GM21619 (cell line): Measurements from ENCODE around the gene TOP3A.

Experiments used
- ATAC-seq: cut with Tn5 transposase; IDR thresholded peaks from one replicate; pipeline ENCODE4 v1.9.1; 2021; ENCODE audit not compliant: unreplicated experiment

The TOP3A gene

DNA sequence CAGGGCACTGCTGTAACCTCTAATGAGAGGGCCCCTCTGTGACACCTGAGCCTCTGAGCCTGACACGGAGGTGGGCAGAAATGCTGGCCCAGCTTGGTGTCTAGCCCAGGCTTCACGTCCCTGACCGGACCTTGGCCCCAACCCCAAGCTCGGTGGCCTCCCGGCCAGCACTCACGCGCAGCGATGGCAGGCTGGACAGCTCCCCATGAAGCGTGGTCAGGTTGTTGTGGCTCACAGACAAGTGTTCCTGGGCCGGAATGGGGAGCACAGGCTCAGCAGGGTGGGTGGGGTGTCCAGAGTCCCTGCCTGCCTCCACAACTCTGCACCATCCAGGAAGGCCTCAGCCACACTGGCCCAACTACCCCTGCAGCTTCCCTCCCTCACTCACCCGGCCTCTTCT, 58.4 kb downstream of the TOP3A start:
- no peak for ATAC-seq

- no peak for ATAC-seq
Observed at GRCh38 chr17:18254888-18255649, 59.7 kb downstream of the TOP3A start.

DNA sequence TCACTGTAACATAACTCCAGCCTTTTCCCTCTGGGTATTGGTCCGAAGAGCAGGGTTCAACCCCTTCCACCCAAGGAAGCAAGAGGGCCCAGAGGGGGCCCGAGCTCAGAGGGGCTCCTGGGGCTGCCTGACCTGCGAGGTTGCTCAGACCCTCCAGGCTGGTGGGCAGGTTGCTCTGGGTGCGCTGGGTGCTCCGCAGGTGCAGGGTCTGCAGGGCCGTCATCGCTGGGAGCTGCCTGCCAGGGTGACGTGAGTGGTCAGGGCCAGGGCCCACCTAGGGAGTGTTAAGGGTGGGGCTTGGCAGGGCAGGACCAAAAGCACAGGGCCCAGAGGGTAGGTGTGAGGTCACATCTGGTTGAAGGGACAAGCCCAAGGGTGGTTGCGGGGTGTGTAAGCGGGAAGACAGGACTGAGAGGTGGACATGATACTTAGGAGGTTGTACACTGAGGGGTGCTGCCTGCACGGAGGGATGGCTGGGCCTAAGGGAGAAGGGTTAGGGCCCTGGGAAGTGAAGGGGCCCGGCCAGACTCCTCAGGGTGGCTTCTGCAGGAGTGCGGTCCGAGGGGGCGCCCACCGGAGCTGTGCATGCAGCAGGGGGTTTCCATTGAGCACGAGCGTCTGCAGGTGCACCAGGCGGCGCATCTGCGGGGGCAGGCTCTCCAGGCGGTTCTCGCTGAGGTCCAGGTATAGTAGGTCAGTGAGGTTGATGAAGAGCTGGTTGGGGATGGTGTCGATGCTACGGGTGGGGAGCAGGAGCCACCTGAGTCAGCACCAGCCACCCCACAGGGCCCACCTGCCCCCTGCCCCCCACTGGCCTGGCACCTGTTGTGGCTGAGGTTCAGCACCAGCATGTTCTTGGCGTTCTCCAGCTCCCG, 60.6 kb downstream of the TOP3A start:
- ATAC-seq = no peak

DNA sequence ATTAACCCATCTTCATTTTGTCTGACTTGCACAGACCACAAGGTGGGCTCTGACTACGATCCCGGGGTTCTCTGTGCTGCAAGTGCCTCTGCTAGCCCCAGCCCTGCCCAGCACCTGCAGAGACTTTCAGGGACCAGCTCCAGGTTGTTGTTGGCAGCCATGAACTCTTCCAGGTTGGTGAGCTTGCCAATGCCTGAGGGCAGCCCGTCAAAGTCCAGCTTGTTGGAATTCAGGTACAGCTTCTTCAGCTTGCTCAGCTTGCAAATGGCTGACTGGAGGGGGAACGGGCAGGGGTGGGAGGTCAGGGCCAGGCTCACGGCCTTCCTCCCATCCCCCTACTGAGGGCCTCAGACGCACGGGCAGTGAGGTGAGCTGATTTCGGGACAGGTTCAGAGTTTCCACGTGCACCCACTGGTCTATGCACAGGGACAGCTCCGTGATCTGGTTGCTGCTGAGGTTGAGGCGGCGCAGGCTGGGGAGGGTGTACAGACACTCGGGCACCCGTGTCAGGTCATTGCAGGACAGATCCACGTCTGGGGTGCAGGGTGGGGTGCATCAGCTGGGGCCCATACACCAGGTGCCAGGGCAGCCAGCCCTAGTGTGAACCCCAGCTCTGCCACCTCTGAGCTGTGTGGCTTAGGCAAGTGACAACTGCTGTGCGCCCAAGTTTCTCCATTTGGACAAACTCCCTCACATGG, 61.5 kb downstream of the TOP3A start:
- ATAC-seq = no peak

DNA sequence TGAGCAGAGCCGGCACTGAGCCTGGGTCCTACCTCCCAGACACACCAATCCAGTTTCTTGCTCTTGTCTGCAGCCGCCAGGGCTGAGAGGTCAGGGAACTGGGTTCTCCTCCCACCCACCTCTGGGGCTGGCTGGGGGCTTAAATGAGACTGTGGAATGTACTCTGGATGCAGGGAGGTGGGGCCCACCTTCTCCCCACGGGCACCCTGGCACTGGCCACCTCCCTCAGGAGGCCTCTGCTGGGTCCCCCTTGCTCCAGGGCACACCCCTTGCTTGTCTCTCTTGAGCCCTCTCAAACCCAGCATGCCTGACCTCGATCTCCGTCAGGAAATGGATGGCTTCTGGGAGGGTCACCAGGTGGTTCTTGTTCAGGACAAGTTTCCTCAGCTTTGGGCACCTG, 62.6 kb downstream of the TOP3A start:
- ATAC-seq = no peak

DNA sequence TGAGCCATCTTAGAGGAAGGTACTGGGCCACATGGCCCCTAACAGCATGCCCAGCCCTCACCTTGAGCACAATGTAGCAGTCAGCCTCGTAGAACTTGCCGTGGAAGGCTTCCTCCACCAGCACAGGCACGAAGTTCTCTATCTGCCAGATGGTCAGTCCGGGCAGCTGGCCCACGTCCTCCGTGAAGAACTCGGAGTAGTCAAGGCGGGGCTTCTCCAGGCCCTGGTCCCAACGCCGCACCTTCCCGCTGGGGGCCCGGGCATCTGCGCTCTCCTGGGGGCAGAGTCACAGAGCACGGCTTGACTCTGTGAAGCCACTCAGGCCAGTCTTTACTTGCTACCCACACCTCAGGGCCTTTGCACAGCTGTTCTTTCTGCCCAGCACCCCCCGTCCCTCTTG, 63.6 kb downstream of the TOP3A start:
- ATAC-seq = no peak

- ATAC-seq = no peak
Observed at GRCh38 chr17:18250708-18251107, 64.1 kb downstream of the TOP3A start.

DNA sequence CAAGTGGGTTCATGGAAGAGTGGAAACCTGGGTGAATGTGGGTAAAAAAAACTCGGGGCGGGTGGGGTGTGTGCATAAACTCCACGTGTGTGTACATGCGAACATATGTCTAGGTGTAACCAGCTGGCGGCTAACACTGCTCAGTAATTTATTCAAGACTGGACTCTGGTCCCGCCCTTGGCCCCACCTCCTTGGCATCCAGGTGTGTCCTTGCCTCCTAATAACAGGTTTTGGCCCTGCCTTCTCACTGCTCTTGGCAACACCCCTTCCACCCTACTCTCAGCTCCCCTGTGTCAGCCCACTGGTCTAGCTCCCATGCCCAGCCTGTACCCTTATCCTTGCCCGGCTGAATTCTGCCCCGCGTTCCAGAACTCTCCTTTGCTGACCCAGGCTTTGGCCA, 64.5 kb downstream of the TOP3A start:
- ATAC-seq = no peak

- no peak for ATAC-seq
Observed at GRCh38 chr17:18248811-18249210, 66.0 kb downstream of the TOP3A start.

DNA sequence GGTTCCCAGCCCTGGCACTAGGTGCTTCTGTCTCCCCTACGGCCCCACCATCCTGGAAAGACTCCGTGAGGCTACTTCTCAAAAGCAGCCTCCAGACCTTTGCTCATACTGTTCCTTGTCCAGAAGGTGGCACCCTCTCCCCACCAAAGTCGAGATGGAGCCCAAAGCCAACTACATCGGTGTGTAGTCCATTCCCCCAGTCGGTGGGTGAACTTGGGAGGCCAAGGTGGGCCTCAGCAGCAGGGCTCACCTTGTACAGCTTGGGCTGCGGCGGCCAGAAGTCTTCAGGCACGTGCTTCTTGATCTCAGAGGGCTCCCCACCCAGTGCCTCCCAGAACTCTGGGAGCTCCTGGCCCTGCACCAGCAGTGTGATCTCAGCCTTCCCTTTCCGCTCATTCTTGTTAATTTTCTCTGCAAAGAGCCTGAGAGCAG, 66.5 kb downstream of the TOP3A start:
- no peak for ATAC-seq

GRCh38 chr17:18247613-18248001, 67.2 kb downstream of the TOP3A start:
- no peak for ATAC-seq

- ATAC-seq = no peak
Observed at GRCh38 chr17:18246880-18247612, 67.7 kb downstream of the TOP3A start.

DNA sequence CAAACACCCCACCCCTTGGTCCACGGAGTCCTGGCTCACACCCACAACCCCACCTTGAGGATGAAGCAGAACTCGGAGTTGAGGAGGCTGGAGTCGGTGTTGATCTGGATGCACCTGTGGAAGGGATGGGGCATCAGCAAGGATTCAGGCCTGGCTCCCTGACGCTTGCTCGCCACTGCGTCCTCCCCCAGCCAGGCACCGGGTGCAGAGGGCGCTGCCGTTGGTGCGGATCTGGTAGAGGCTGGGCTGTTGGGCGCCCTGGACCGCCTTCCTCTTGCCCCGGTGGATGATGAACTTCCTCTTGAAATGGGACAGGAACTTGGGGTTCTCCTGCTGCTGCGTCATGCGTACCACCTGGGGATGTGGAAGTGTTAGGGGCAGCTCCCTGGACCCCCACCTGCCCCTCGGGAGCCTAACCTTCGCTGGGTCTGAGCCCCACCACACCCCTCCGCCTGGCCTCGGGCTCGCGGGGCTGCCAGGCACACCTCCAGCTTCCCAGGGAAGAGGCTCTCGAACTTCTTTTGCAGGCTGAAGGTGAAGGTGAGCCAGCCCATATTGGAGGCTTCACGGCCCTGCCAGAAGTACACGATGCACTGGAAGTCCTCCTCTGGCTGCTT, 68.6 kb downstream of the TOP3A start:
- no peak for ATAC-seq

- ATAC-seq = no peak
Observed at GRCh38 chr17:18245038-18245776, 69.6 kb downstream of the TOP3A start.

GRCh38 chr17:18241229-18241871, 73.4 kb downstream of the TOP3A start:
- ATAC-seq = no peak

DNA sequence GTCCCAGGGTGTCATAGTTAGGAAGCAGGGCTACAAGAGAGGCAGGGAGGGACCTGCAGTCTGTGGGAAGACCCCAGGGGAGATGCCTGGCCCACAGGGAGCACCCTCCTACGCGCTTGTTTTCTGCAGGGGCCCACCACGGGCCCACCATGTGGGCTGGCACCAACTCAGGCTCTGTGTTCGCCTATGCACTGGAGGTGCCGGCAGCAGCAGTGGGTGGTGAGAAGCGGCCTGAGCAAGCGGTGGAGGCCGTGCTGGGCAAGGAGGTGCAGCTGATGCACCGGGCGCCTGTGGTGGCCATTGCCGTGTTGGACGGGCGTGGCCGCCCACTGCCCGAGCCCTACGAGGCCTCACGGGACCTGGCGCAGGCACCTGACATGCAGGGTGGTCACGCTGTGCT, 74.3 kb downstream of the TOP3A start:
- ATAC-seq = no peak

- ATAC-seq = no peak
Observed at GRCh38 chr17:18238299-18238698, 76.5 kb downstream of the TOP3A start.

DNA sequence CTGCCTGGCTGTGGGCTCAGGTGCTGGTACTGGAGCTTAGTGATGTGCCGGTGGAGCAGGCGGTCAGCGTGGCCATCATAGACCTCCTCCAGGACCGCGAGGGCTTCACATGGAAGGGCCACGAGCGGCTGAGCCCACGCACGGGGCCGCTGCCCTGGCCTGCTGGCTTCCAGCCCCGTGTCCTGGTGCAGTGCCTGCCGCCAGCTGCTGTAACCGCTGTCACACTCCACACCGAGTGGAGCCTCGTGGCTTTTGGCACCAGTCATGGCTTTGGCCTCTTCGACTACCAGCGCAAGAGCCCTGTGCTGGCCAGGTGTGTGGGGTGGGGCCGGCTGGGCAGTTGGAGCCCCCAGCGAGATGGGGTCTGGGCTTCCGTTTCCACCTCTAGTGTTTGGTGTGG, 77.3 kb downstream of the TOP3A start:
- no peak for ATAC-seq

- ATAC-seq = no peak
Observed at GRCh38 chr17:18236494-18236893, 78.3 kb downstream of the TOP3A start.
